NCI-H2196 treated with DMSO at 0.1 percent for 48 hours (cell line): ENCODE measurements around the gene C20orf204.

Experiments
- DNase-seq: peaks from one replicate; lab custom pipeline; 2025; ENCODE audit not compliant: unreplicated experiment; lab: John Stamatoyannopoulos, UW

Gene C20orf204

GRCh38 chr20:64055396-64055892, 19.5 kb downstream of the C20orf204 start:
- DNase-seq: no peak

- no peak for DNase-seq
Observed at GRCh38 chr20:64055893-64056638, 20.1 kb downstream of the C20orf204 start.

- DNase-seq: no peak
Observed at GRCh38 chr20:64056639-64056888, 20.6 kb downstream of the C20orf204 start.

- no peak for DNase-seq
Observed at GRCh38 chr20:64056889-64057627, 21.1 kb downstream of the C20orf204 start.

- DNase-seq: peak; percentile 34
Observed at GRCh38 chr20:64057628-64058498, 21.9 kb downstream of the C20orf204 start.

- no peak for DNase-seq
Observed at GRCh38 chr20:64058536-64058935, 22.6 kb downstream of the C20orf204 start.

GRCh38 chr20:64062276-64062595, 26.3 kb downstream of the C20orf204 start:
- no peak for DNase-seq

- peak; percentile 91 for DNase-seq
Observed at GRCh38 chr20:64062596-64063388, 26.8 kb downstream of the C20orf204 start, which contains the start of gene TCEA2. TCEA2 (plus strand) TSS chr20:64063198; CDS start chr20:64063313, 115 bp downstream.

- no peak for DNase-seq
Observed at GRCh38 chr20:64063389-64064144, 27.6 kb downstream of the C20orf204 start.

GRCh38 chr20:64064145-64064698, 28.2 kb downstream of the C20orf204 start:
- no peak for DNase-seq

- DNase-seq: no peak
Observed at GRCh38 chr20:64065062-64065973, 29.3 kb downstream of the C20orf204 start.

GRCh38 chr20:64065974-64066343, 30.0 kb downstream of the C20orf204 start:
- no peak for DNase-seq

- no peak for DNase-seq
Observed at GRCh38 chr20:64067005-64067632, 31.1 kb downstream of the C20orf204 start.

GRCh38 chr20:64067733-64068307, 31.8 kb downstream of the C20orf204 start:
- no peak for DNase-seq

GRCh38 chr20:64068386-64069208, 32.6 kb downstream of the C20orf204 start:
- DNase-seq: no peak

GRCh38 chr20:64069209-64069613, 33.2 kb downstream of the C20orf204 start:
- DNase-seq: no peak

- DNase-seq: no peak
Observed at GRCh38 chr20:64069614-64070243, 33.7 kb downstream of the C20orf204 start.
